Esophagus muscularis mucosa (tissue), 3 donors: ENCODE measurements around the gene CCDC149.

Experiments
- POLR2A ChIP-seq: fragments of 450-650 bp; IDR thresholded peaks from one replicate; pipeline ENCODE4 v1.6.1; 2017; ENCODE audit warnings: antibody characterized with exemption, moderate library complexity, mild to moderate bottlenecking, low read depth
- TF ChIP-seq, protein P1 (sequence below), 3 experiments: fragments of 200-600 bp in 2 of 3; fragments of 450-650 bp in 1 of 3; sonication (generic) in 2 of 3; IDR thresholded peaks; one replicate each; pipeline ENCODE4 v1.5.1; 2017 to 2019; ENCODE audit warnings: antibody characterized with exemption in 3 of 3, mild to moderate bottlenecking in 2 of 3, moderate library complexity in 1 of 3

DNA sequence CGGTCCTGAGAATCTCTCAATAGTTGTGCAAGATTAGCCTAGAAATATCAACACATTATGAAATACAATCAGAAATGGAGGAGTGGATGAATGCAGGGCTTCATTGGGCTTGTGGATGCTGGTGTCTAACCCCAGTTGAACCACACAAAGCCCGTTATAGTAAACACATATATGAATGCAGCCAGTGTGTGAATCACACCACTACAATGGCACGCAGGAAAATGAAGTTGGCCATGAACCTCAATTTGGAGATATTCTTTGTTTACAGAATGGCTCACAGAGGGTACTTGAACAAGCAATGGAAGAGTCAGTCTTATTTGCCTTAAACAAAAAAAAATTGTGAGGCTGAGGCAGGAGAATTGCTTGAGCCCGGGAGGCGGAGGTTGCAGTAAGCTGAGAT lies 59.7 kb downstream of the CCDC149 start:
- TF ChIP-seq, protein P1, sequence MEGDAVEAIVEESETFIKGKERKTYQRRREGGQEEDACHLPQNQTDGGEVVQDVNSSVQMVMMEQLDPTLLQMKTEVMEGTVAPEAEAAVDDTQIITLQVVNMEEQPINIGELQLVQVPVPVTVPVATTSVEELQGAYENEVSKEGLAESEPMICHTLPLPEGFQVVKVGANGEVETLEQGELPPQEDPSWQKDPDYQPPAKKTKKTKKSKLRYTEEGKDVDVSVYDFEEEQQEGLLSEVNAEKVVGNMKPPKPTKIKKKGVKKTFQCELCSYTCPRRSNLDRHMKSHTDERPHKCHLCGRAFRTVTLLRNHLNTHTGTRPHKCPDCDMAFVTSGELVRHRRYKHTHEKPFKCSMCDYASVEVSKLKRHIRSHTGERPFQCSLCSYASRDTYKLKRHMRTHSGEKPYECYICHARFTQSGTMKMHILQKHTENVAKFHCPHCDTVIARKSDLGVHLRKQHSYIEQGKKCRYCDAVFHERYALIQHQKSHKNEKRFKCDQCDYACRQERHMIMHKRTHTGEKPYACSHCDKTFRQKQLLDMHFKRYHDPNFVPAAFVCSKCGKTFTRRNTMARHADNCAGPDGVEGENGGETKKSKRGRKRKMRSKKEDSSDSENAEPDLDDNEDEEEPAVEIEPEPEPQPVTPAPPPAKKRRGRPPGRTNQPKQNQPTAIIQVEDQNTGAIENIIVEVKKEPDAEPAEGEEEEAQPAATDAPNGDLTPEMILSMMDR (IDR thresholded peaks at IDR 0.05) = no peak
- TF ChIP-seq POLR2A = no peak
